WTC11 (cell line): ENCODE measurements around the gene DNAH14.

Experiments
- CREM ChIP-seq: sonication (generic); formaldehyde crosslinking; IDR thresholded peaks from 2 replicates; pipeline ENCODE4 v1.8.1; 2022; ENCODE audit warnings: mild to moderate bottlenecking, missing genetic modification reagents, moderate library complexity
- ETV6 ChIP-seq: sonication (generic); formaldehyde crosslinking; IDR thresholded peaks from 2 replicates; pipeline ENCODE4 v1.8.1; 2022; ENCODE audit warnings: mild to moderate bottlenecking, missing genetic modification reagents
- FOXP1 ChIP-seq: sonication (generic); formaldehyde crosslinking; IDR thresholded peaks from 2 replicates; pipeline ENCODE4 v1.8.0; 2022; ENCODE audit warnings: missing genetic modification reagents, mild to moderate bottlenecking, moderate library complexity, borderline replicate concordance
- MXD4 ChIP-seq: fragments of 250-450 bp; sonication (Bioruptor Pico); IDR thresholded peaks from 2 replicates; pipeline ENCODE4 v1.8.0; 2021; ENCODE audit warnings: mild to moderate bottlenecking, moderate library complexity, borderline replicate concordance
- TF ChIP-seq, protein P1 (sequence below): fragments of 200-600 bp; IDR thresholded peaks from 2 replicates; pipeline ENCODE4 v1.8.0; 2022; ENCODE audit warnings: antibody characterized with exemption
- TF ChIP-seq, protein P2 (sequence below): sonication (generic); formaldehyde crosslinking; IDR thresholded peaks from 2 replicates; pipeline ENCODE4 v1.8.1; 2023; ENCODE audit warnings: mild to moderate bottlenecking, missing genetic modification reagents, moderate library complexity
- TF ChIP-seq, protein P3 (sequence below): sonication (generic); formaldehyde crosslinking; IDR thresholded peaks from 2 replicates; pipeline ENCODE4 v1.8.0; 2023; ENCODE audit warnings: mild to moderate bottlenecking, missing genetic modification reagents
- TF ChIP-seq, protein P4 (sequence below): sonication (generic); formaldehyde crosslinking; conservative IDR thresholded peaks from 2 replicates; pipeline ENCODE4 v1.8.1; 2023; ENCODE audit warnings: mild to moderate bottlenecking, low read depth, missing genetic modification reagents, moderate library complexity
- TF ChIP-seq, protein P5 (sequence below): sonication (generic); formaldehyde crosslinking; IDR thresholded peaks from 2 replicates; pipeline ENCODE4 v1.8.1; 2023; ENCODE audit warnings: mild to moderate bottlenecking, missing genetic modification reagents, borderline replicate concordance
- TF ChIP-seq, protein P6 (sequence below): sonication (generic); formaldehyde crosslinking; IDR thresholded peaks from 2 replicates; pipeline ENCODE4 v1.8.0; 2022; ENCODE audit warnings: mild to moderate bottlenecking, missing genetic modification reagents
- TF ChIP-seq, protein P7 (sequence below): fragments of 250-450 bp; sonication (Bioruptor Pico); IDR thresholded peaks from 2 replicates; pipeline ENCODE4 v1.9.0; 2021; ENCODE audit warnings: mild to moderate bottlenecking
- TF ChIP-seq, protein P8 (sequence below): sonication (generic); formaldehyde crosslinking; IDR thresholded peaks from 2 replicates; pipeline ENCODE4 v1.8.1; 2023; ENCODE audit warnings: mild to moderate bottlenecking, moderate library complexity, missing genetic modification reagents
- TF ChIP-seq, protein P9 (sequence below): sonication (generic); formaldehyde crosslinking; IDR thresholded peaks from 2 replicates; pipeline ENCODE4 v1.8.0; 2022; ENCODE audit warnings: mild to moderate bottlenecking, missing genetic modification reagents

DNA sequence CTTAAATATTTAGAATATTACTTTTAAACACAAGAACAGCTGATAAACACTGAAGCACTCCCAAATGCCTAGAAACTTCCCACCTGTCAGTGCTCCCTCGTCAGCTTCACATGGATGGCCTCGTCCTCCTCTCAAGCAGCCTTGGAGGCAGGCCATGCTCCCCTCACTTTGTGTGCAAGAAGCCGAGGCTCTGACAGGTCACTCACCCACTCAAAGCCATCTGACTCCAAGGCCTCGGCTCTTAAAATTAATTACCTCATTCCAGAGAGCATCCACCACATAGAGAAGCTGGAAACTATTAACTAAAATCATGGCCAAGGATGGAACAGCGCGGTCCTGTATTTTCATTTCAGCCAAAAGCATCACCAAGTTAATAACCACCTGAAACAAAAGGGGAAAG lies 480.6 kb downstream of the DNAH14 start:
- TF ChIP-seq, protein P1, sequence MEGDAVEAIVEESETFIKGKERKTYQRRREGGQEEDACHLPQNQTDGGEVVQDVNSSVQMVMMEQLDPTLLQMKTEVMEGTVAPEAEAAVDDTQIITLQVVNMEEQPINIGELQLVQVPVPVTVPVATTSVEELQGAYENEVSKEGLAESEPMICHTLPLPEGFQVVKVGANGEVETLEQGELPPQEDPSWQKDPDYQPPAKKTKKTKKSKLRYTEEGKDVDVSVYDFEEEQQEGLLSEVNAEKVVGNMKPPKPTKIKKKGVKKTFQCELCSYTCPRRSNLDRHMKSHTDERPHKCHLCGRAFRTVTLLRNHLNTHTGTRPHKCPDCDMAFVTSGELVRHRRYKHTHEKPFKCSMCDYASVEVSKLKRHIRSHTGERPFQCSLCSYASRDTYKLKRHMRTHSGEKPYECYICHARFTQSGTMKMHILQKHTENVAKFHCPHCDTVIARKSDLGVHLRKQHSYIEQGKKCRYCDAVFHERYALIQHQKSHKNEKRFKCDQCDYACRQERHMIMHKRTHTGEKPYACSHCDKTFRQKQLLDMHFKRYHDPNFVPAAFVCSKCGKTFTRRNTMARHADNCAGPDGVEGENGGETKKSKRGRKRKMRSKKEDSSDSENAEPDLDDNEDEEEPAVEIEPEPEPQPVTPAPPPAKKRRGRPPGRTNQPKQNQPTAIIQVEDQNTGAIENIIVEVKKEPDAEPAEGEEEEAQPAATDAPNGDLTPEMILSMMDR = no peak
- TF ChIP-seq ETV6 (CRISPR knock-in tag) (no peak), CREM (CRISPR knock-in tag) (no peak), MXD4 (CRISPR knock-in tag) (no peak), FOXP1 (CRISPR knock-in tag) (no peak)
- TF ChIP-seq, protein P2, sequence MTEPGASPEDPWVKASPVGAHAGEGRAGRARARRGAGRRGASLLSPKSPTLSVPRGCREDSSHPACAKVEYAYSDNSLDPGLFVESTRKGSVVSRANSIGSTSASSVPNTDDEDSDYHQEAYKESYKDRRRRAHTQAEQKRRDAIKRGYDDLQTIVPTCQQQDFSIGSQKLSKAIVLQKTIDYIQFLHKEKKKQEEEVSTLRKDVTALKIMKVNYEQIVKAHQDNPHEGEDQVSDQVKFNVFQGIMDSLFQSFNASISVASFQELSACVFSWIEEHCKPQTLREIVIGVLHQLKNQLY (CRISPR knock-in tag) = no peak
- TF ChIP-seq, protein P3, sequence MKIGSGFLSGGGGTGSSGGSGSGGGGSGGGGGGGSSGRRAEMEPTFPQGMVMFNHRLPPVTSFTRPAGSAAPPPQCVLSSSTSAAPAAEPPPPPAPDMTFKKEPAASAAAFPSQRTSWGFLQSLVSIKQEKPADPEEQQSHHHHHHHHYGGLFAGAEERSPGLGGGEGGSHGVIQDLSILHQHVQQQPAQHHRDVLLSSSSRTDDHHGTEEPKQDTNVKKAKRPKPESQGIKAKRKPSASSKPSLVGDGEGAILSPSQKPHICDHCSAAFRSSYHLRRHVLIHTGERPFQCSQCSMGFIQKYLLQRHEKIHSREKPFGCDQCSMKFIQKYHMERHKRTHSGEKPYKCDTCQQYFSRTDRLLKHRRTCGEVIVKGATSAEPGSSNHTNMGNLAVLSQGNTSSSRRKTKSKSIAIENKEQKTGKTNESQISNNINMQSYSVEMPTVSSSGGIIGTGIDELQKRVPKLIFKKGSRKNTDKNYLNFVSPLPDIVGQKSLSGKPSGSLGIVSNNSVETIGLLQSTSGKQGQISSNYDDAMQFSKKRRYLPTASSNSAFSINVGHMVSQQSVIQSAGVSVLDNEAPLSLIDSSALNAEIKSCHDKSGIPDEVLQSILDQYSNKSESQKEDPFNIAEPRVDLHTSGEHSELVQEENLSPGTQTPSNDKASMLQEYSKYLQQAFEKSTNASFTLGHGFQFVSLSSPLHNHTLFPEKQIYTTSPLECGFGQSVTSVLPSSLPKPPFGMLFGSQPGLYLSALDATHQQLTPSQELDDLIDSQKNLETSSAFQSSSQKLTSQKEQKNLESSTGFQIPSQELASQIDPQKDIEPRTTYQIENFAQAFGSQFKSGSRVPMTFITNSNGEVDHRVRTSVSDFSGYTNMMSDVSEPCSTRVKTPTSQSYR (CRISPR knock-in tag) = no peak
- TF ChIP-seq, protein P4, sequence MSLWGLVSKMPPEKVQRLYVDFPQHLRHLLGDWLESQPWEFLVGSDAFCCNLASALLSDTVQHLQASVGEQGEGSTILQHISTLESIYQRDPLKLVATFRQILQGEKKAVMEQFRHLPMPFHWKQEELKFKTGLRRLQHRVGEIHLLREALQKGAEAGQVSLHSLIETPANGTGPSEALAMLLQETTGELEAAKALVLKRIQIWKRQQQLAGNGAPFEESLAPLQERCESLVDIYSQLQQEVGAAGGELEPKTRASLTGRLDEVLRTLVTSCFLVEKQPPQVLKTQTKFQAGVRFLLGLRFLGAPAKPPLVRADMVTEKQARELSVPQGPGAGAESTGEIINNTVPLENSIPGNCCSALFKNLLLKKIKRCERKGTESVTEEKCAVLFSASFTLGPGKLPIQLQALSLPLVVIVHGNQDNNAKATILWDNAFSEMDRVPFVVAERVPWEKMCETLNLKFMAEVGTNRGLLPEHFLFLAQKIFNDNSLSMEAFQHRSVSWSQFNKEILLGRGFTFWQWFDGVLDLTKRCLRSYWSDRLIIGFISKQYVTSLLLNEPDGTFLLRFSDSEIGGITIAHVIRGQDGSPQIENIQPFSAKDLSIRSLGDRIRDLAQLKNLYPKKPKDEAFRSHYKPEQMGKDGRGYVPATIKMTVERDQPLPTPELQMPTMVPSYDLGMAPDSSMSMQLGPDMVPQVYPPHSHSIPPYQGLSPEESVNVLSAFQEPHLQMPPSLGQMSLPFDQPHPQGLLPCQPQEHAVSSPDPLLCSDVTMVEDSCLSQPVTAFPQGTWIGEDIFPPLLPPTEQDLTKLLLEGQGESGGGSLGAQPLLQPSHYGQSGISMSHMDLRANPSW = no peak
- TF ChIP-seq, protein P5, sequence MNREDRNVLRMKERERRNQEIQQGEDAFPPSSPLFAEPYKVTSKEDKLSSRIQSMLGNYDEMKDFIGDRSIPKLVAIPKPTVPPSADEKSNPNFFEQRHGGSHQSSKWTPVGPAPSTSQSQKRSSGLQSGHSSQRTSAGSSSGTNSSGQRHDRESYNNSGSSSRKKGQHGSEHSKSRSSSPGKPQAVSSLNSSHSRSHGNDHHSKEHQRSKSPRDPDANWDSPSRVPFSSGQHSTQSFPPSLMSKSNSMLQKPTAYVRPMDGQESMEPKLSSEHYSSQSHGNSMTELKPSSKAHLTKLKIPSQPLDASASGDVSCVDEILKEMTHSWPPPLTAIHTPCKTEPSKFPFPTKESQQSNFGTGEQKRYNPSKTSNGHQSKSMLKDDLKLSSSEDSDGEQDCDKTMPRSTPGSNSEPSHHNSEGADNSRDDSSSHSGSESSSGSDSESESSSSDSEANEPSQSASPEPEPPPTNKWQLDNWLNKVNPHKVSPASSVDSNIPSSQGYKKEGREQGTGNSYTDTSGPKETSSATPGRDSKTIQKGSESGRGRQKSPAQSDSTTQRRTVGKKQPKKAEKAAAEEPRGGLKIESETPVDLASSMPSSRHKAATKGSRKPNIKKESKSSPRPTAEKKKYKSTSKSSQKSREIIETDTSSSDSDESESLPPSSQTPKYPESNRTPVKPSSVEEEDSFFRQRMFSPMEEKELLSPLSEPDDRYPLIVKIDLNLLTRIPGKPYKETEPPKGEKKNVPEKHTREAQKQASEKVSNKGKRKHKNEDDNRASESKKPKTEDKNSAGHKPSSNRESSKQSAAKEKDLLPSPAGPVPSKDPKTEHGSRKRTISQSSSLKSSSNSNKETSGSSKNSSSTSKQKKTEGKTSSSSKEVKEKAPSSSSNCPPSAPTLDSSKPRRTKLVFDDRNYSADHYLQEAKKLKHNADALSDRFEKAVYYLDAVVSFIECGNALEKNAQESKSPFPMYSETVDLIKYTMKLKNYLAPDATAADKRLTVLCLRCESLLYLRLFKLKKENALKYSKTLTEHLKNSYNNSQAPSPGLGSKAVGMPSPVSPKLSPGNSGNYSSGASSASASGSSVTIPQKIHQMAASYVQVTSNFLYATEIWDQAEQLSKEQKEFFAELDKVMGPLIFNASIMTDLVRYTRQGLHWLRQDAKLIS (CRISPR knock-in tag) = no peak
- TF ChIP-seq, protein P6, sequence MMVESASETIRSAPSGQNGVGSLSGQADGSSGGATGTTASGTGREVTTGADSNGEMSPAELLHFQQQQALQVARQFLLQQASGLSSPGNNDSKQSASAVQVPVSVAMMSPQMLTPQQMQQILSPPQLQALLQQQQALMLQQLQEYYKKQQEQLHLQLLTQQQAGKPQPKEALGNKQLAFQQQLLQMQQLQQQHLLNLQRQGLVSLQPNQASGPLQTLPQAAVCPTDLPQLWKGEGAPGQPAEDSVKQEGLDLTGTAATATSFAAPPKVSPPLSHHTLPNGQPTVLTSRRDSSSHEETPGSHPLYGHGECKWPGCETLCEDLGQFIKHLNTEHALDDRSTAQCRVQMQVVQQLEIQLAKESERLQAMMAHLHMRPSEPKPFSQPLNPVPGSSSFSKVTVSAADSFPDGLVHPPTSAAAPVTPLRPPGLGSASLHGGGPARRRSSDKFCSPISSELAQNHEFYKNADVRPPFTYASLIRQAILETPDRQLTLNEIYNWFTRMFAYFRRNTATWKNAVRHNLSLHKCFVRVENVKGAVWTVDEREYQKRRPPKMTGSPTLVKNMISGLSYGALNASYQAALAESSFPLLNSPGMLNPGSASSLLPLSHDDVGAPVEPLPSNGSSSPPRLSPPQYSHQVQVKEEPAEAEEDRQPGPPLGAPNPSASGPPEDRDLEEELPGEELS (CRISPR knock-in tag) = no peak
- TF ChIP-seq, protein P7, sequence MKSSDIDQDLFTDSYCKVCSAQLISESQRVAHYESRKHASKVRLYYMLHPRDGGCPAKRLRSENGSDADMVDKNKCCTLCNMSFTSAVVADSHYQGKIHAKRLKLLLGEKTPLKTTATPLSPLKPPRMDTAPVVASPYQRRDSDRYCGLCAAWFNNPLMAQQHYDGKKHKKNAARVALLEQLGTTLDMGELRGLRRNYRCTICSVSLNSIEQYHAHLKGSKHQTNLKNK (CRISPR knock-in tag) = no peak
- TF ChIP-seq, protein P8, sequence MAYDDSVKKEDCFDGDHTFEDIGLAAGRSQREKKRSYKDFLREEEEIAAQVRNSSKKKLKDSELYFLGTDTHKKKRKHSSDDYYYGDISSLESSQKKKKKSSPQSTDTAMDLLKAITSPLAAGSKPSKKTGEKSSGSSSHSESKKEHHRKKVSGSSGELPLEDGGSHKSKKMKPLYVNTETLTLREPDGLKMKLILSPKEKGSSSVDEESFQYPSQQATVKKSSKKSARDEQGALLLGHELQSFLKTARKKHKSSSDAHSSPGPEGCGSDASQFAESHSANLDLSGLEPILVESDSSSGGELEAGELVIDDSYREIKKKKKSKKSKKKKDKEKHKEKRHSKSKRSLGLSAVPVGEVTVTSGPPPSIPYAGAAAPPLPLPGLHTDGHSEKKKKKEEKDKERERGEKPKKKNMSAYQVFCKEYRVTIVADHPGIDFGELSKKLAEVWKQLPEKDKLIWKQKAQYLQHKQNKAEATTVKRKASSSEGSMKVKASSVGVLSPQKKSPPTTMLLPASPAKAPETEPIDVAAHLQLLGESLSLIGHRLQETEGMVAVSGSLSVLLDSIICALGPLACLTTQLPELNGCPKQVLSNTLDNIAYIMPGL = no peak
- TF ChIP-seq, protein P9, sequence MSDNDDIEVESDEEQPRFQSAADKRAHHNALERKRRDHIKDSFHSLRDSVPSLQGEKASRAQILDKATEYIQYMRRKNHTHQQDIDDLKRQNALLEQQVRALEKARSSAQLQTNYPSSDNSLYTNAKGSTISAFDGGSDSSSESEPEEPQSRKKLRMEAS = no peak
